ENCODE data around the gene RPL7L1.
"Not testable (repeated sequence)": the region's sequence is repeated elsewhere in the genome, so short reads cannot be mapped to it uniquely, and the experiment has no call there.

The RPL7L1 gene

DNA sequence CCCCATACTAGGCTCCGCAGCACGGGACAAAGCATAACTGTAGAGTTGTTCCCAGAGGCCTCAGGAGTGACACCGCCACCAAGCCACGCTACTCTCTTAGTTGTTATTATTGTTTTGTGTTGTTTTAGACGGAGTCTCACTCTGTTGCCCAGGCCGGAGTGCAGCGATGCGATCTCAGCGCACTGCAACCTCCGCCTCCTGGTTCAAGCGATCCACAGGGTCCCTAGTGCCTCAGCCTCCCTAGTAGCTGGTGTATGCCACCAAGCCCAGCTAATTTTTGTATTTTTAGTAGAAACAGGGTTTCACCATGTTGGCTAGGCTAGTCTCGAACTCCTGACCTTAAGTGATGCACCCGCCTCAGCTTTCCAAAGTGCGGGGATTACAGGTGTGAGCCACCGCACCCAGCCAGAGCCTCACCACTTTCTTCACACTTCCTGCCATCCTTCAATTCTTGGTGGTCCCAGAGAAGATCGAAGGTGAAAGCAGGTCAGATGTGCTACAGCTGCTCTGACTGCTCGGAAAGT, 11.8 kb downstream of the RPL7L1 start:
- H3K4me3 ChIP-seq (ENCODE audit: low read length): peak overlapping the region; percentile 95
- TF ChIP-seq, protein P1, sequence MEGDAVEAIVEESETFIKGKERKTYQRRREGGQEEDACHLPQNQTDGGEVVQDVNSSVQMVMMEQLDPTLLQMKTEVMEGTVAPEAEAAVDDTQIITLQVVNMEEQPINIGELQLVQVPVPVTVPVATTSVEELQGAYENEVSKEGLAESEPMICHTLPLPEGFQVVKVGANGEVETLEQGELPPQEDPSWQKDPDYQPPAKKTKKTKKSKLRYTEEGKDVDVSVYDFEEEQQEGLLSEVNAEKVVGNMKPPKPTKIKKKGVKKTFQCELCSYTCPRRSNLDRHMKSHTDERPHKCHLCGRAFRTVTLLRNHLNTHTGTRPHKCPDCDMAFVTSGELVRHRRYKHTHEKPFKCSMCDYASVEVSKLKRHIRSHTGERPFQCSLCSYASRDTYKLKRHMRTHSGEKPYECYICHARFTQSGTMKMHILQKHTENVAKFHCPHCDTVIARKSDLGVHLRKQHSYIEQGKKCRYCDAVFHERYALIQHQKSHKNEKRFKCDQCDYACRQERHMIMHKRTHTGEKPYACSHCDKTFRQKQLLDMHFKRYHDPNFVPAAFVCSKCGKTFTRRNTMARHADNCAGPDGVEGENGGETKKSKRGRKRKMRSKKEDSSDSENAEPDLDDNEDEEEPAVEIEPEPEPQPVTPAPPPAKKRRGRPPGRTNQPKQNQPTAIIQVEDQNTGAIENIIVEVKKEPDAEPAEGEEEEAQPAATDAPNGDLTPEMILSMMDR (conservative IDR thresholded peaks at IDR 0.05; ENCODE audit: low read depth, low read length): no peak
- DNase-seq (ENCODE audit: low read depth): no peak

DNA sequence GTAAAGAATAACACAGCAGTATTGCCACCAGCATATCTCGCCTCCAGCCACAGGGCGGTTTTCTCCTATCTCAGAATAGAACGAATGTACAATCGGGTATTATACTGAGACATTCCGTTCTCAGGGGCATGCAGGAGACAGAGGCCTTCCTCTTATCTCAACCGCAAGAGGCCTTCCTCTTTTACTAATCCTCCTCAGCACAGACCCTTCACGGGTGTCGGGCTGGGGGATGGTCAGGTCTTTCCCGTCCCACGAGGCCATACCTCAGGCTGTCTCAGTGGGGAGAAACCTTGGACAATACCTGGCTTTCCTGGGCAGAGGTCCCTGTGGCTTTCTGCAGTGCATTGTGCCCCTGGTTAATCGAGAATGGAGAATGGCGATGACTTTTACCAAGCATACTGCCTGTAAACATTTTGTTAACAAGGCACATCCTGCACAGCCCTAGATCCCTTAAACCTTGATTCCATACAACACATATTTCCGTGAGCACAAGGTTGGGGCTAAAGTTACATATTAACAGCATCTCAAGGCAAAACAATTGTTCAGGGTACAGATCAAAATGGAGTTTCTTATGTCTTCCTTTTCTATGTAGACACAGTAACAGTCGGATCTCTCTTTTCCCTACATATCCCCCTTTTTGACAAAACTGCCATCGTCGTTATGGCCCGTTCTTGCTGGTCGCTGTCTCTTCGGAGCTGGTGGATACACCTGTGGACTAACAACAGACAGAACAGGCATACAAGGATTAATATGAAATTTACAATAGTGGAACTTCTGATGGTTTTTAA, 14.8 kb downstream of the RPL7L1 start:
- DNase-seq (ENCODE audit: low read depth); H3K4me3 ChIP-seq (ENCODE audit: low read length): not testable (repeated sequence)

DNA sequence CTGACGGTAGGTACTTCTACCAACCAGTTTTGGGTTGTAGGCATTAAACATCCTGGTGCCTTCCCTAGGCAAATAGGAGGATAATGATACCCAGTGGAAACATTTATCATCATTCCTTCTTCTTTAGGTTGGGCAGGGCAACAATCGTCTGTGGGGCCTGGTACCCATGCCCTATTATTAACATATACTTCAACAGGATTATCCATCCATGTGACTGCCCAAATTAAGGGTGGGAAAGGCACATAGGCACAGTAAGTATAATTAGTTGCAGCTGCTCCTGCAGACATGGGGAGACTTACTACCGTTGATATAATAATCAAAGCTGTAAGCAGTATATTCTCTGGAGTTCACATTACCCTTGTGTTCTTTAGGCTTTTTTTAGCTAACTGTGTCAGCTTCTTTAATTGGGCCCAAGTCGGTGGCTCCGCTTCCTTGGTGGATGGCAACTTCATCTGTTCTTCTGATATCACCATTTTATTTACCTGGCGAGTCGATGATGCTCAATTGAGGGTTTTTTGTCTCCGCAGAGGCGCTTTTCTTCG, 16.8 kb downstream of the RPL7L1 start:
- TF ChIP-seq, protein P1 (conservative IDR thresholded peaks at IDR 0.05; ENCODE audit: low read depth, low read length): no peak
- no peak overlapping the region for H3K4me3 ChIP-seq (ENCODE audit: low read length)
- no peak for DNase-seq (ENCODE audit: low read depth)

DNA sequence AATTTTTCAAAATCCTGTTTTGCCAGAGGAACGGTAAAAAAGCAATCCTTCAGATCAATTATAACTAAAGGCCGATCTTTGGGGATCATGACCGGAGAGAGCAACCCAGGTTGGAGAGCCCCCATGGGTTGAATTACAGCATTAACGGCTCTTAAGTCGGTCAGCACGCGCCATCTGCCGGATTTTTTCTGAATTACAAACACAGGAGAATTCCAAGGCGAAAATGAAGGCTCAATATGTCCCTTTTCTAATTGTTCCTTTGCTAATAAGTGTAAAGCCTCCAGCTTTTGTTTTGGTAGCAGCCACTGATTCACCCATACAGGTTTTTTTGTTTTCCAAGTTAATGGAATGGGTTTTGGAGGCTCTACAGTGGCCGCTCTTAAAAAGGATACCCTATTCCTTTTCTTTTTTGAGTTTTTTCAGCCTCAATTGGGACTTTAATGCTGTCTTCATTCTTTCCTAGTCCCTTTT, 19.5 kb downstream of the RPL7L1 start:
- no peak overlapping the region for H3K4me3 ChIP-seq (ENCODE audit: low read length)
- DNase-seq (ENCODE audit: low read depth): peak; percentile 22
- TF ChIP-seq, protein P1 (conservative IDR thresholded peaks at IDR 0.05; ENCODE audit: low read depth, low read length): peak; percentile 61

DNA sequence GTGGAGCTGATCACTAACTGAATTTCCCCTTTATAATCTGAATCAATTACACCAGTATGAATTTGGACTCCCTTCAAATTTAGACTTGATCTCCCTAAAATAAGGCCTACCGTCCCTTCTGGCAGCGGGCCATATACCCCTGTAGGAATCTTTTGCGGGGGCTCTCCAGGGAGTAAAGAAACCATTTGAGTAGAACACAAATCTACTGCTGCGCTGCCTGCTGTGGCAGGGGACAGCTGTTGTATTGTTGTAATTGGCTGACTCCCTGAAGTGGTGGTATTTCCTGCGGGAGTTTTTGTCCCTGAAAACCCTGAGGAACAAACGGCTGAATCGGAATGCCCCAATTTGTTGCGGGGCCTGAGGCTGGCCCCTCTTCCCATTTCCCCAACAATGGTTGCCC, 20.5 kb downstream of the RPL7L1 start:
- TF ChIP-seq, protein P1 (conservative IDR thresholded peaks at IDR 0.05; ENCODE audit: low read depth, low read length): no peak
- no peak overlapping the region for H3K4me3 ChIP-seq (ENCODE audit: low read length)
- no peak for DNase-seq (ENCODE audit: low read depth)

DNA sequence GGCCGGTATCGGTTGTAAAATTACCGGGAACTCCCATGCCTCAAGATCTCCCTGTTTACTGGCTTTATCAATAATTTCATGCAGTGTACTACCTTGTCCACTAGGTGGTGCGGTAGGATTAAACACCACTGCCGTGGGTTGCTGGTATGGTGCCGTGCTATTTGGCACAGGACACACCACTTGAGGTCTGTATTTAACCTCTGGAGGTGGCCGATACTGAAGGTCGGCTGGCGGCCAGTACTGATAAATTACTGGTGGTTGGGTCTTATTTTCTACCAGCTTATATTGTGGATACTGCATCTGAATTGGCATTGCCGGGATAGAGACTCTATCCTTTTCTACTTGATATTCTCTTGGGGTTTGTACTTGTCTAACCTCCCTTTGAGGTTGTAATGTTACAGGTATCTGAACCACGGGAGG, 22.1 kb downstream of the RPL7L1 start:
- DNase-seq (ENCODE audit: low read depth): peak; percentile 40
- TF ChIP-seq, protein P1 (conservative IDR thresholded peaks at IDR 0.05; ENCODE audit: low read depth, low read length): peak; percentile 80
- H3K4me3 ChIP-seq (ENCODE audit: low read length): no peak overlapping the region

DNA sequence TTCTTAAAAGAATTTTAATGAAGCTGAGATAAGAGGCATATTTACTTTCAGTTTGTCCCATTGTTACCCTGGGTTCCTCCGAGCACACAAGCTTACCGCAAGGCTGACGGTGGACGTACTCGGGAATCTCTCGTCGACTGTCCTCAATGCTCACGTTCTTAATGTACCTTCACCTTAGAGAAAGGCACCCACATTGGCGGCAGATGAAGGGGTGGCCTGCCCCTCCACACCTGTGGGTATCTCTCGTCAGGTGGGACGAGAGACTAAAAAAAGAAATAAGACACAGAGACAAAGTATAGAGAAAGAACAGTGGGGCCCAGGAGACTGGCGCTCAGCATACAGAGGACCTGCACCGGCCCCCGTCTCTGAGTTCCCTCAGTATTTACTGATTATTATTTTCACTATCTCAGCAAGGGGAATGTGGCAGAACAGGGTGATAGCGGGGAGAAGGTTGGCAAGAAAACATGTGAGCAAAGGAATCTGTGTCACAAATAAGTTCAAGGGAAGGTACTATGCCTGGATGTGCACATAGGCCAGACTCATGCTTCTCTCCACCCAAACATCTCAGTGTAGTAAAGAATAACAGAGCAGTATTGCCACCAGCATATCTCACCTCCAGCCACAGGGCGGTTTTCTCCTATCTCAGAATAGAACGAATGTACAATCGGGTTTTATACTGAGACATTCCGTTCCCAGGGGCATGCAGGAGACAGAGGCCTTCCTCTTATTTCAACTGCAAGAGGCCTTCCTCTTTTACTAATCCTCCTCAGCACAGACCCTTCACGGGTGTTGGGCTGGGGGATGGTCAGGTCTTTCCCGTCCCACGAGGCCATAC, 23.2 kb downstream of the RPL7L1 start:
- DNase-seq (ENCODE audit: low read depth); H3K4me3 ChIP-seq (ENCODE audit: low read length): not testable (repeated sequence)
